B cell (primary cell): ENCODE data around the gene WDR70. TPM values are rescaled to one million over a fixed set of nuclear protein-coding genes. Genes with fewer than 3 reads are reported as not detected.
"Not testable (repeated sequence)": the region's sequence is repeated elsewhere in the genome, so short reads cannot be mapped to it uniquely, and the experiment has no call there.

ENCODE experiments used
- ATAC-seq: fragments of 200-7000 bp; cut with Tn5 transposase; one replicate; pipeline ENCODE4 v1.10.0; 2021; ENCODE audit warnings: low read depth, mild to moderate bottlenecking, moderate number of reproducible peaks, moderate library complexity
- CTCF ChIA-PET: fragments of 350-600 bp; sonication (Branson Sonifier 250); formaldehyde crosslinking; loops from one replicate; lab custom pipeline; 2021; ENCODE audit warnings: antibody characterized with exemption, inconsistent platforms; lab: Charles Lee
- POLR2A ChIA-PET: fragments of 350-600 bp; sonication (Branson Sonifier 250); formaldehyde crosslinking; loops from one replicate; lab custom pipeline; 2021; ENCODE audit warnings: antibody characterized with exemption; lab: Charles Lee
- DNase-seq: peaks from one replicate; pipeline ENCODE4 v3.0.0; 2013
- H2AFZ ChIP-seq: 2 replicates; pipeline ENCODE4 v1.6.1; 2012; ENCODE audit warnings: mild to moderate bottlenecking, low read depth, low read length; ENCODE audit not compliant: insufficient read depth, poor library complexity, severe bottlenecking
- H3K27ac ChIP-seq, 2 donors: 1 replicate in 1 of 2; 2 replicates in 1 of 2; pipeline ENCODE4 v1.5.1; 2012 to 2013; ENCODE audit warnings: low read length in 2 of 2, mild to moderate bottlenecking in 2 of 2, moderate library complexity in 1 of 2
- H3K27me3 ChIP-seq, 4 experiments: fragments of 200-600 bp in 1 of 4; sonication (generic) in 1 of 4; replicated peaks in 1 of 4; 1 replicate in 2 of 4; 2 replicates in 2 of 4; pipeline versions ENCODE4 v1.6.1 to v1.7.0; 2013 to 2016; ENCODE audit warnings: low read length in 3 of 4, mild to moderate bottlenecking in 2 of 4, mixed read lengths in 1 of 4, moderate library complexity in 1 of 4; ENCODE audit not compliant: insufficient read depth in 4 of 4, control insufficient read depth in 3 of 4; ENCODE audit errors: control extremely low read depth in 1 of 4
- H3K36me3 ChIP-seq, 2 experiments: replicated peaks in 1 of 2; 1 replicate in 1 of 2; 2 replicates in 1 of 2; pipeline versions ENCODE4 v1.6.1 to v1.7.1; 2013; ENCODE audit warnings: low read length in 1 of 2; ENCODE audit not compliant: insufficient read depth in 2 of 2, control insufficient read depth in 1 of 2; ENCODE audit errors: control extremely low read depth in 1 of 2, extremely low read depth in 1 of 2
- H3K4me1 ChIP-seq, 2 donors: fragments of 200-600 bp in 1 of 2; sonication (generic) in 1 of 2; 1 replicate in 1 of 2; 2 replicates in 1 of 2; pipeline versions ENCODE4 v1.5.1 to v1.6.1; 2013 to 2017; ENCODE audit warnings: low read length in 2 of 2; ENCODE audit not compliant: control insufficient read depth in 2 of 2, insufficient read depth in 2 of 2
- H3K4me2 ChIP-seq: replicated peaks from 2 replicates; pipeline ENCODE3; 2012; ENCODE audit warnings: mild to moderate bottlenecking, low read depth, low read length; ENCODE audit not compliant: poor library complexity, severe bottlenecking
- H3K4me3 ChIP-seq, 5 experiments: fragments of 200-600 bp in 1 of 5; sonication (generic) in 1 of 5; 1 replicate in 3 of 5; 2 replicates in 2 of 5; pipeline versions ENCODE4 v1.5.1 to v1.7.0; 2011 to 2016; ENCODE audit warnings: low read length in 4 of 5, mild to moderate bottlenecking in 4 of 5, low read depth in 2 of 5, control low read depth in 1 of 5, moderate library complexity in 1 of 5; ENCODE audit not compliant: insufficient read depth in 1 of 5; ENCODE audit errors: control extremely low read depth in 1 of 5, extremely low read depth in 1 of 5
- H3K79me2 ChIP-seq: fragments of 200-600 bp; sonication (generic); one replicate; pipeline ENCODE4 v1.6.0; 2016; ENCODE audit warnings: low read length; ENCODE audit not compliant: control insufficient read depth, insufficient read depth
- H3K9ac ChIP-seq: fragments of 200-600 bp; sonication (generic); 2 replicates; pipeline ENCODE4 v1.6.1; 2017; ENCODE audit warnings: mild to moderate bottlenecking, low read length, moderate library complexity
- H3K9me3 ChIP-seq, 3 donors: one replicate each; pipeline versions ENCODE4 v1.6.1 to v1.7.1; 2013; ENCODE audit warnings: low read length in 2 of 3; ENCODE audit not compliant: control insufficient read depth in 2 of 3, insufficient read depth in 1 of 3; ENCODE audit errors: control extremely low read depth in 1 of 3
- H4K20me1 ChIP-seq: 2 replicates; pipeline ENCODE4 v1.6.0; 2012; ENCODE audit warnings: mild to moderate bottlenecking, low read length; ENCODE audit not compliant: insufficient read depth, control insufficient read depth, poor library complexity, severe bottlenecking
- H3K27ac Mint-ChIP-seq: one replicate; pipeline ENCODE4 v1.8.0; 2021; ENCODE audit warnings: mixed read lengths
- H3K27me3 Mint-ChIP-seq: one replicate; pipeline ENCODE4 v1.8.0; 2021; ENCODE audit warnings: mixed read lengths
- H3K4me1 Mint-ChIP-seq: one replicate; pipeline ENCODE4 v1.8.0; 2021; ENCODE audit warnings: mixed read lengths
- H3K4me3 Mint-ChIP-seq: one replicate; pipeline ENCODE4 v1.8.0; 2021; ENCODE audit warnings: mixed read lengths
- H3K9me3 Mint-ChIP-seq: one replicate; pipeline ENCODE4 v1.8.0; 2022; ENCODE audit warnings: mixed read lengths; ENCODE audit not compliant: insufficient read depth
- CTCF ChIP-seq: fragments of 200-600 bp; IDR thresholded peaks from one replicate; pipeline ENCODE4 v1.8.0; 2022; ENCODE audit warnings: antibody characterized with exemption, mild to moderate bottlenecking
- EZH2 ChIP-seq: IDR thresholded peaks from 2 replicates; pipeline ENCODE4 v1.6.1; 2012; ENCODE audit warnings: borderline replicate concordance, low read depth, mild to moderate bottlenecking, moderate library complexity, low read length; ENCODE audit not compliant: insufficient read depth, poor library complexity, severe bottlenecking
- WGBS: methylation state at CpG from one replicate; pipeline ENCODE4 v1.1.5; 2013; ENCODE audit warnings: missing lambda C conversion rate; ENCODE audit not compliant: insufficient coverage; 5-methylcytosine and 5-hydroxymethylcytosine counted together
- intact Hi-C: fragments of 100-400 bp; cut with micrococcal nuclease; formaldehyde crosslinking; loops from one replicate; pipeline ENCODE4 v1.10.0; 2022
- polyA plus RNA-seq: library from polyadenylated mRNA; depleted of rRNA; stranded (reverse); fragments of >200 nt; gene quantifications from 2 replicates; pipeline ENCODE4 v1.2.3, GENCODE V29; 2012
- total RNA-seq, 2 donors: library from RNA; stranded (reverse); fragments of 120-200 nt in 1 of 2; gene quantifications; 1 replicate in 1 of 2; 2 replicates in 1 of 2; pipeline versions ENCODE4 v1.2.3 to v1.2.4, GENCODE V29; 2013 to 2022

Gene WDR70
- total and polyA plus RNA-seq, 2 donors (not counting 1 experiment from before 2014, with no cell fraction given), result 12.8 to 46.8 TPM

GRCh38 chr5:37667846-37668245 is 288.7 kb downstream of the WDR70 start:
- CTCF ChIA-PET, result no interaction called here
- no peak overlapping the region for H3K4me3 ChIP-seq
- peaks cover 17% of the 10 kb centered on the region for H3K4me1 Mint-ChIP-seq
- no peaks in the 10 kb centered on the region for H3K9me3 ChIP-seq
- peaks cover 9 to 12% of the 10 kb centered on the region in 2 donors for H3K4me1 ChIP-seq
- intact Hi-C loops, result no loop called here
- H4K20me1 ChIP-seq, result no peaks in the 10 kb centered on the region
- H3K27me3 ChIP-seq, result no peaks in the 10 kb centered on the region
- no peak overlapping the region for H2AFZ ChIP-seq
- POLR2A ChIA-PET, result no interaction called here
- H3K4me2 ChIP-seq, result no peak overlapping the region
- H3K27me3 Mint-ChIP-seq, result no peaks in the 10 kb centered on the region
- H3K4me3 Mint-ChIP-seq, result no peak overlapping the region
- H3K27ac ChIP-seq, result no peak overlapping the region
- no peaks in the 10 kb centered on the region for H3K36me3 ChIP-seq
- H3K27ac Mint-ChIP-seq, result no peak overlapping the region
- DNase-seq, result no peak
- no peaks in the 10 kb centered on the region for H3K9me3 Mint-ChIP-seq
- H3K9ac ChIP-seq, result no peak overlapping the region
- no peaks in the 10 kb centered on the region for H3K79me2 ChIP-seq
- no peak for TF ChIP-seq EZH2
- TF ChIP-seq CTCF, result no peak
- no peak for ATAC-seq
- no CpG with 5 or more reads among the region's 1 CpG for WGBS

GRCh38 chr5:37668524-37669047 is 289.5 kb downstream of the WDR70 start:
- H3K27me3 ChIP-seq, result no peaks in the 10 kb centered on the region
- H2AFZ ChIP-seq, result no peak overlapping the region
- H3K79me2 ChIP-seq, result no peaks in the 10 kb centered on the region
- Mint-ChIP-seq H3K4me1 (peaks cover 20% of the 10 kb centered on the region), H3K9me3 (no peaks in the 10 kb centered on the region), H3K27ac (no peak overlapping the region), H3K27me3 (no peaks in the 10 kb centered on the region), H3K4me3 (no peak overlapping the region)
- intact Hi-C loops, result no loop called here
- POLR2A ChIA-PET, result no interaction called here
- CTCF ChIA-PET, result no interaction called here
- no peaks in the 10 kb centered on the region for H3K9me3 ChIP-seq
- DNase-seq (no peak), ATAC-seq (no peak)
- peaks cover 9 to 12% of the 10 kb centered on the region in 2 donors for H3K4me1 ChIP-seq
- H3K27ac ChIP-seq, result no peak overlapping the region
- TF ChIP-seq EZH2 (no peak), CTCF (no peak)
- no peak overlapping the region for H3K4me3 ChIP-seq
- no peaks in the 10 kb centered on the region for H3K36me3 ChIP-seq
- H3K9ac ChIP-seq, result no peak overlapping the region
- WGBS, result 100% methylated on average over 1 of the region's 2 CpGs
- H4K20me1 ChIP-seq, result no peaks in the 10 kb centered on the region
- no peak overlapping the region for H3K4me2 ChIP-seq

GRCh38 chr5:37672118-37672588 is 293.0 kb downstream of the WDR70 start:
- H3K4me2 ChIP-seq, H3K27ac Mint-ChIP-seq, CTCF ChIA-PET, H3K27ac ChIP-seq, H4K20me1 ChIP-seq, POLR2A ChIA-PET, intact Hi-C loops, H3K27me3 Mint-ChIP-seq, H3K27me3 ChIP-seq, H3K36me3 ChIP-seq, ATAC-seq, H2AFZ ChIP-seq, H3K79me2 ChIP-seq, H3K9ac ChIP-seq, H3K9me3 ChIP-seq, H3K9me3 Mint-ChIP-seq, H3K4me3 ChIP-seq: not testable (repeated sequence)
- Mint-ChIP-seq H3K4me1 (peaks cover 23% of the 10 kb centered on the region), H3K4me3 (peak overlapping the region; percentile 33)
- peak; percentile 47 for DNase-seq
- WGBS, result 4% methylated on average over 10 of the region's 12 CpGs
- H3K4me1 ChIP-seq, result peaks cover 9 to 12% of the 10 kb centered on the region in 2 donors
